HG02840 (cell line): ENCODE data around the gene PLEKHG3.

Source experiments
- ATAC-seq: cut with Tn5 transposase; IDR thresholded peaks from one replicate; pipeline ENCODE4 v1.9.1; 2021; ENCODE audit warnings: mild to moderate bottlenecking, moderate library complexity, moderate number of reproducible peaks; ENCODE audit not compliant: unreplicated experiment, low FRiP score

The PLEKHG3 gene

DNA sequence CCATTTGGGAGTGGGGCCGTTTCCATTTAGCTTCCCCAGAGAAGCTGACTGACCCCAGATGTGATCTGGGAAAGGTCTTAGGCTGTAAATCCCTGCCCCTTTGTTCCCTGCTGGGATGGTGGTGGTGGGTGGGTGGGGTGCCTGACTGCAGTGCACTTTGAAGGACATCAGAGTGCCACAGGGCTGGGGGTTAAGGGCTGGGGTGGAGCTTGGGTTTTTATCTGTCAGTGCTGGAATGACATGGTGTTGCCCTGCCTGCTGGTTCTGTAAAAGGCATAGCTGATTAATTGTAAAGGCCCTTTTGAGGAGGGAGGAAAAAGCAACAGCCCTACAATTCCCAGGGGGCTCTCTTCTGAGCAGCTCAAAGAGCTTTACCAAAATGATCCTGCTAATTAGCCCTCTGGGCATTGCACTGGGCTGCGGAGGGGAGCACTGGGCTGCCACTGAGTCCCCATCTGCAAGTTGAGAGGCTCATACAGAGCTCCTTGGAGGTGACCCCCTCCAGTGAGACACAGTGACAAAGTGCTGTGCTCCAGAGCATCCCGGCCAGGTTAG is 21.1 kb downstream of the PLEKHG3 start:
- ATAC-seq: no peak

DNA sequence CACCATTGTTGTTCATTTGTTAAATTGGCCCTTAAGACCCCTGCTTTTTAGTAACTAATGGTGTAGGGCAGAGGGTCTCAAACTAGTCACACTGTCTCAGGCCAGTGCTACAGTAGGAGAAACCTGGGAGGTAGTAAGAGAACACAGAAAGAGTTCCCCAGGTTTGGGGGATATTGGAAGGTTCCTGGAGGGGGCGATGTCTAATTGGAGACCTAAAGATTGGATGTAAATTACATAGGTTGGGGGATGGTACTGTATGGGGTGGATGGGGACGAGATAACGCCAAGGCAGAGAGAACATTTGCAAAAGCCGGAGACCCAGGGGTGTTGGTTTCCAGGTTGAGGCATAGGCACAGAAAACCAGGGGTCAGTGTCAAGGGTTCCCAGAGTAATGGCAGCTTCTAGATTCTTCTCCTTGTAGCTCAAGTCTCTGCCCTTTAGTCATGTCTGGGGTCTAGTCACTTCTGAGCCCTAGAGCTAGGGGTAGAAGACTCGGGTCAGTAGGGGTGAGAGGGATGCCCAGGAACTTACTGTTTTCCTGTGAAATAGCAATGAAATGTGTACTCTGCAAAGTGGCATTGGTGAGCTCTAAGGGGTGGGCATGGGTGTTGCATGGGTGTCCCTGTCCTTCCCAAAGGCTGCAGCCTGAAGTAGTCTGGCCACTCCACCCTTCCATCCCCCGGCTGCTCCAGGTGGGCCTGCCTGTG is 21.8 kb downstream of the PLEKHG3 start:
- no peak for ATAC-seq

DNA sequence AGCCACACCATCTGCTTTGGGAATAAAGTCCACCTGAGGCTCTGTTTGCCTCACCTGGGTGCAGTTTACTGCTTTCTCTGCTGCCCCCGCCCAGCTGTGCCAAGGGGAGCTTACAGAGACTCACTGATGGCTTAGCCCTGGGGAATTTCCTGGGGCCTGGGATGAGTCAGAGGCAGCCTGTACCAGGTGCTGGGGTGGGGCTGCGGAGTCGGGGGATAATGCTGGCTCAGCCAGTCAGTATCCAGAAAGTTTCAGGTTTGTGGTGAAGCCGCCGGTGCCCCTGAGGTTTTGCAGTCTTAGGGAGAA is 22.3 kb downstream of the PLEKHG3 start:
- no peak for ATAC-seq

DNA sequence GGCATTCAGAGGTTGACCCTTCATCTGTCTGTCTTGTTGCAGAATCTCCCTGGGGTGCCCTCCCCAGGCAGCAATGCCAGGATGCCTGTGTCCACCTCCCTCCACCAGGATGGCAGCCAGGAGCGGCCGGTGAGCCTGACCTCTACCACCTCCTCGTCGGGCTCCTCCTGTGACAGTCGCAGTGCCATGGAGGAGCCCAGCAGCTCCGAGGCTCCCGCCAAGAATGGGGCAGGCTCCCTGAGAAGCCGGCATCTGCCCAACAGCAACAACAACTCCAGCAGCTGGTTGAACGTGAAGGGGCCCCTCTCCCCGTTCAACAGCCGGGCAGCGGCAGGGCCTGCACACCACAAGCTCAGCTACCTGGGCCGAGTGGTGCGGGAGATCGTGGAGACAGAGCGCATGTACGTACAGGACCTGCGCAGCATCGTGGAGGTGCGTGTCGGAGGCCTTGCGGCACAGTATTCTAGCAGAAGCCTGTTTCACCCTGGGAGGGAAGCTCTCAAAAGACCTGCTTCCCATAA is 23.4 kb downstream of the PLEKHG3 start:
- no peak for ATAC-seq

DNA sequence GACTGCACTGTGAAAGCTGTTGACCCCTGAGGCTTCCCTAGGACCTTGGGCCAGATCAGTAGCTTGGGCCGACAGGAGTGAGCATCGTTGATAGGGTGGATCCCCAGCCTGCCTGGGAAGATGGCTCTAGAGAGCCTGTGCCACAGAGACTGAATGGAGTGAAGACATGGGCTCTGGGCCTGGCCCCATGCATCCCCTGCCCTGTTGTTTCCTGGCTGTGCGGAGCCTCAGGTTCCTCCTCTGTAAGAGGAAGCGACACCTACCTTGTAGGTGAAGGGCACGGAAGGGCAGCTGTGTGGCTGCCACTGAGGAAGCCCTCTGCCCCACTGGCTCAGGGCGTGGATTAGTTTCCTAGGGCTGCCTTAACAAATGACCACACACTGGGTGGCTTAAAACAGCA is 23.9 kb downstream of the PLEKHG3 start:
- ATAC-seq: no peak

DNA sequence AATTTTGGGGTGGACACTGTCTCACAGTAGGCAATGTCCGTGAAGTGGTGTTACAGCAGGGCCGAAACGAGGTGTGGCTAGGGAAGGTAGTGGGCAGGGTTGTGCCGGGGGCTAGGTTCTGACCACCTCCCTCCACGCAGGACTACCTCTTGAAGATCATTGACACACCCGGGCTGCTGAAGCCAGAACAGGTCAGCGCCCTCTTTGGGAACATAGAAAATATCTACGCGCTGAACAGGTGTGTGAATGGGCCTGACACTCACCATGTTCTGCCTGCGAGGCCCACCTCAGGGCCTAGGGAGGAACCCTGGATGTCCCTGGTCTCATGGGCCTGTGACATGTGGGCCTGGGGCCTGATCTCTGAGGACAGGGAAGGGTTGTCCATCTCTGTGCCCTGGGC is 24.6 kb downstream of the PLEKHG3 start:
- no peak for ATAC-seq

DNA sequence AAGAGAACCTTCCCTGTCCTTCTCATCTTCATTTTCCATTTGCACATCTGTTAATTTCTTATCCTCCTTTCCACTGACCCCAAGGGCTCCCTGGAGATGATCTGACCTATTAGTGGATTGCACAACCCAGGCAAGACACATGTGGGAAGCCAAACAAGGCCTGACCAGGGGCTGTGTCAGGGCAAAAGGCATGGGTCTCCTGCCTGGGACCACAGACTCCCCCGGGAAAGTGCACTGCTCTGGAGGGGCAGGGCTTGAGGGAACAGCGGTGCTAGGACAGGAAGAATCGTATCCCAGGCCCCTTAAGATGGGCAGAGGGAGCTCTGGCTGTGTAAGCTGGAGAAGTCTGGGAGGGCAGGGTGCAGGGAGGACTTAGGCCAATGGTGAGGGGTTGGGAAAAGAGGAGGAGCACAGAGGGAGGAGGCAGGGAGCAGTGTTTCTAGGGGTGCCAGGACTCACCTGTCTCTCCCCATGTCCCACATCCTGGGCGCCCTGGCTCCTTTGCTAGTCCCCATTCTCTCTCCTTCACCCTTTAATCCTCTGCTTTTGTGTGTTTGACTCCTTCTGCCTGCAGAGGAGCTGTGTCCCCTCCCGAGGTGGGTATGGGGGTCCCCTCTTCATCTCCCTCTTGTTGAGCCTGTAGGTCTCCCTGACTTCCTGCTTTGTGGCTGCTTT is 25.3 kb downstream of the PLEKHG3 start:
- ATAC-seq: no peak

DNA sequence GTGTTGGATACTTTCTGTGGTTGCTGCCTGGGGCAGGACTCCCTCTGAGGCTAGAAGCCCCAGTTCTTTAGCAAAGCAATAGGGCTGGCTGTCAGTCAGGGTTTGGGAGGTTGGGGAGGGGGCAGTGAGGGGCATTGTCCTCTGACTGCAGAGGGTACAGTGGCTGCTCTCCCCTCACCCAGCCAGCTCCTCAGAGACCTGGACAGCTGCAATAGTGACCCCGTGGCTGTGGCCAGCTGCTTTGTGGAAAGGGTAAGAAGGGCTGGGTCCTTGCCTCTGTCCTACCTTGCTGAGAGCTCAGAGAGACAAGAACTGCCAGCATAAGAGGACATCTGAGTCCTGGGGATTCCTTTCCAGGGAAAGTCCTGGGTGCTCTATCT is 25.8 kb downstream of the PLEKHG3 start:
- no peak for ATAC-seq

DNA sequence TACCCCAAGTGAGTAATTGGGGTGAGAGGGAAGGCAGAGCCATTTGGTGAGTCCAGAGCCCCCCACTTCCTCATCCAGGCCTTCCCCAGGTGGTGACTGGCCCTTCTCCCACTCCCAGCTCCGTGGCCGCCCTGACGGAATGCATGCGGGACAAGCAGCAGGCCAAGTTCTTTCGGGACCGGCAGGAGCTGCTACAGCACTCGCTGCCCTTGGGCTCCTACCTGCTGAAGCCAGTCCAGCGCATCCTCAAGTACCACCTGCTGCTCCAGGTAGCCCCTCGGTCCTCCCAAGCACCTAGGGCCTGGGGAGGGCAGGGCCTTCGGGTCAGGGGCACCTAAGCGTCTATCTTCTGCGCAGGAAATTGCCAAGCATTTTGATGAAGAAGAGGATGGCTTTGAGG is 26.5 kb downstream of the PLEKHG3 start:
- ATAC-seq: no peak

DNA sequence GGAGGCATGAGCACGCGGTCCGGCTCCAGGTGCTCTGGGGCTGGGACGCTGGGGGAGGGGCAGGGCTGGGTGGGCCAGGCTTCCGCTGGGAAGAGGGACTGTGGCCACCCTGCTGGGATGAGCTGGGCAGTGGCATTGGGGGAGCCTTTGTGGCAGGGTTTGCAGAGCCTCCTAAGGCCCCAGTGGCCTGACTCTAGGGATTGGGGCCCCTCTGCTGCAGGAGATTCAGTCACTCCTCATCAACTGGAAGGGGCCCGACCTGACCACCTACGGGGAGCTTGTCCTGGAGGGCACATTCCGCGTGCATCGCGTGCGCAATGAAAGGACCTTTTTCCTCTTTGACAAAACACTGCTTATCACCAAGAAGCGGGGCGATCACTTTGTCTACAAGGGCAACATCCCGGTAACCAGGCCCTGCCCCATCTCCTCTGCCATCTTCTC is 26.9 kb downstream of the PLEKHG3 start:
- ATAC-seq: no peak

DNA sequence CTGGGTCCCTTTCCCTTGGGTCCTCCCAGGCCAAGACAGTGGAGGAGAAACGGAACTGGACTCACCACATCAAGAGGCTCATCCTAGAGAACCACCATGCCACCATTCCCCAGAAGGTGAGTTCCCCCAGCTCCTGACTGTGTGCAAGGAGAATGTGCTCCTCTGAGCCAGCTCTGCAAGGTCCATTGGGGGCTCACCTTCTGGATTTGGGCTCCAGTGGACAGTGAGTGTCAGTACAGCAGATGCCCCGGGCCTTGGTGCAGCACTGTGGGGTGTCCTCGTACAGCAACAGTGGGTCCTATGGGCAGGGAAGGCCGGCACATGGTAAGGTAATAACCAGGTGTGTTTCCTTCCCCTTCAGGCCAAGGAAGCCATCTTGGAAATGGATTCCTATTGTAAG is 27.8 kb downstream of the PLEKHG3 start:
- no peak for ATAC-seq

DNA sequence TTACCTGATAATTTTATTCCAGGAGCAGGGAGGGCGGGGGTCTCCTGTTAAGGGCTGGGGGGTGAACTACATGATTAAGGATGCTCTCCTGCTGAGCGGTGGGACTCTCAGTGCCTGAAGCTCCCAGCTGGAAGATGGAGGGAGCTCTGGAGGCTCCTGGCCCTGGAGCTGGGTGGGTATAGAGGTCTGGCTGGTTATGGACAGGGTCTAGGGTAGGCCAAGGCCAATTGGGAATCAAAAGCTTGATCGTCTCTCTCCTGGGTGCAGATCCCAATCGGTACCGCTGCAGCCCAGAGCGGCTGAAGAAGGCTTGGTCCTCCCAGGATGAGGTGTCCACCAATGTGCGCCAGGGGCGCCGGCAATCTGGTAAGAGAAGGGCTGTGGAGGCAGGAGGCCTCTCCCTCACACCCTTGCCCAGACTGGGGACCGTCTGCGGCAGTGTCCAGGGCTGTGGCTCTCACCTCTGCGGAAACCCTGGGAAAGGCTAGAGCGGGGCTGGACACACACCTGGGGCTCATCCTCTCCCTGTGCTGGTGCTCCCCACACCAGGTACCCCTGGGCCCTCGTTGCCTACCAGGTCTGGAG is 28.4 kb downstream of the PLEKHG3 start:
- no peak for ATAC-seq

DNA sequence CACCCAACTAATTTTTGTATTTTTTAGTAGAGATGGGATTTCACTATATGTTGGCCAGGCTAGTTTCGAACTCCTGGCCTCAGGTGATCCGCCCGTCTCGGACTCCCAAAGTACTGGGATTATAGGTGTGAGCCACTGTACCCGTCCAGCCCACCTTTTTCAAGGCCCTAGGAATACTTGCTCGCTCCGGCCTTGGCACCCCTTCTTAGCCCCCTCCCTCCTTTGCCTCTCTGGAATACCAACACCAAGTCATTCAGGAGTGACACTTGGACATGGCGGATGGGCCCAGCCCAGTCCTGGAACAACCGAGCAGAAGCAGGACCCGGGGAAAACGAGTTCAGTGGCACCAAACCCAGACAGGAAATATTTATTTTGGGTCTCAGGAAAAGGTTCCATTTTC is 29.1 kb downstream of the PLEKHG3 start:
- ATAC-seq: no peak

DNA sequence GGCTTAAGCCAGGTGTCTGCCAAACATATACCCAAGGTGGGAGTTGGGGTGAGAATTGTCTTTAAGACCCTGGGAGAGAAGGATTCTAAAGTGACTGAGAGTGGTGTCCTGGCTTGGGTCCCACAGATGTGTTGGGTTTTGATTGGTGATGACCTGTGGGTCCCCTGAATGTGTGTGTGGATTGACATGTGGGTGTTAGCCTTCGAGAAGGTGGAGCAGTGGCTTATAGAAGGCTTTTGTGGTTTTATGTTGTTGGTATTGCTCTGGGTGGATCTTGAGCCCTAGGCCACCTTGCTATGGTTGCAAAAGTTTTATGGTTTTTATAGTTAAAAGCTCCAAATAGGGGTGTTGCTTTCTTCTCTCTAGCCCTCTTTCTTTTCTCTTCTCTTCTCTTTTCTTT is 29.7 kb downstream of the PLEKHG3 start:
- no peak for ATAC-seq

DNA sequence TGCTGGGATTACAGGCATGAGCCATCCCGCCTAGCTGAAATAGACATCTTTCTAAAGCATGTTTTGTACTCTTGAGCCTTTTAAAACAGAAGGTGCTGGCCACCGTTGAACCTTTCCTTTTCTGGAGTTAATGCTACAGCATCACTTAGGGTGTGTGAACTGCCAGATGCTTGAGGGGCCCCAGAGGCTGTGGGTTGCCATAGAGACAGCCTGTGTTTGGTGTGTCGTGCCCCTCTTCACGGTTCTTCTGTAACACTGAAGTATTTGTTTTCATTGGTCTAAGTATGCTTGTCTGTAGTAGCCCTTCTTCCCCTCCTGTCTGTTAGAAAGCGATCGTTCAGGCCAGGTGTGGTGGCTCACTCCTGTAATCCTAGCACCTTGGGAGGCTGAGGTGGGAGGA is 30.8 kb downstream of the PLEKHG3 start:
- ATAC-seq: no peak

DNA sequence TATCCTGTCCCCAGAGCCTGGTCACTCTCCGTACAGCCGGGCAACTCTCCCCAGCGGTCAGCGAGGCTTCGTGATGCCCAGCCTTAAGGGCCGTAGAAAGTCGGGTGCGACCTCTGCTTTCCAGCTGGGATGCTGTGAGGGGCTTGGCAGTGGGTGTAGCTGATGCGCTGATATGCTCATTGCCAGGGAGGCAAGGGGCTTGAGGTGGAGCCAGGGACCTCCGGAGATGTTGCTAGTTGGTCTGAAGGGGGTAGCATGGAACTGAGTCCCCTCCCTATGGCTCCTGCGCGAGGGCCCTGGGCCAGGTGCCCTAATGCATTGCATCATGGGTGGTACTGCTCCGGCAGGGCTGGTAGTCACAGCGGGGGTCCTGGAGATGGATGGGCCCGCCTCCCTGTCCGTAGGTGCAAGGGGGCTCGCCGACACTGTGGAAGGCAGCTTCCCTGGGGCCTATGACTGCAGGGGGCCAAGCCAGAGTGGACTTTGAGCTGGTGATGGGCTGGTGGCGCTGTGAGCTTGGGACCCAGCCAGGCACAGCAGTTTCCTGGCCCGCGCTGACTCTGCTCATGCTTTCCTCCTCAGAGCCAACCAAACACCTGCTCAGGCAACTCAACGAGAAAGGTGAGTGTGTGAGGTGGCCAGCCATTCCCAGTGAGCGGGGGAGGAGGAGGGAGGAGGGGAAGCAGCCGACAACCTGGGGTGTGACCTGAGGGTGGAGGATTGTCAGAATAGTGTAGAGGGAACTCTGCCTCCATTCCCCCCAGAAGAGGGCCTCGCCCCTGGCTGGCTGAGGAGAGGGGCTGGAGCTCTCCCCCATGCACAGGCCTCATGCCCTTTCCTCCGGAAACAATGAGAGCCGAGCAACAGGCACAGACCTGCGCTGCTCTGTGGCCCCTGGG is 32.3 kb downstream of the PLEKHG3 start:
- ATAC-seq: no peak

DNA sequence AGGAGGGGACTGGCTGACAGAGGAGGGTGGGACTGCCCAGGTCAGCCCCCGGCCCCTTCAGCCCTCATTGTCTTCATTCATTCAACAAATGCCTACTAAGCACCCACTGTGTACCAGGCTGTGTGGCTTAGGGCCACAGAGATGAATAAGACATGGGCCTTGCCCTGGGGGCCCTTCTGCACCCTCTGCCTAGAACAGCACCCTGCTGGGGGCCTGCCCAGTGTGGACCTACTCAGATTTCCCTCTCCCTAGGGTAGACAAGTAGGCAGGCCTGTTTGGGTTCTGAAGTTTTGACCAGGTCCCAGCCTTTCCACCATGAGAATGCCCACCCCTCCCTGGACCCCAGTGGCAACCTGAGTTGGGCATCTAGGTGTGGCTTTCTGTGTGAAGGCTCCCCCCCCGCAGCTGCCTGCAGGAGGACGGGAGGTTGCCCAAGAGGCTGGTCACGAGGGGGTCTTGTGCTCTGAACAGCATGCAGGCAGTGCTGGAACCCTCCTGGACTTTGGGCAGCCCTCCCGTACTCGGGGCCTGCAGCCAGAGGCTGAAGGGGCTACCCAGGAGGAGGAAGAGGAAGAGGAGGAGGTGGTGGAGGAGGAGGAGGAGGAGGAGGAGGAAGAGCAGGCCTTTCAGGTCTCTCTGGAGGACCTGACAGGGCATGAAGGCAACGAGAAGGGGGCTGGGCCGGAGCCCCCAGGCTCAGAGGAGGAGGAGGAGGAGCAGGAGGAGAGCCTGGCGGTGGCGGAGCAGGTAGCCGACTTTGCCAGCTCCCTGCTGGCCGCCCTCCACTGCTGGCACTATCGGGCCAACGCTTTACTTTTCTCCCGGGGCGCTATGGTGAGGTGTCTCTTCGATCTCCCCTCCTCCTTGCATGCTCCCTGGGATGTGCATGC is 33.4 kb downstream of the PLEKHG3 start:
- ATAC-seq: no peak

DNA sequence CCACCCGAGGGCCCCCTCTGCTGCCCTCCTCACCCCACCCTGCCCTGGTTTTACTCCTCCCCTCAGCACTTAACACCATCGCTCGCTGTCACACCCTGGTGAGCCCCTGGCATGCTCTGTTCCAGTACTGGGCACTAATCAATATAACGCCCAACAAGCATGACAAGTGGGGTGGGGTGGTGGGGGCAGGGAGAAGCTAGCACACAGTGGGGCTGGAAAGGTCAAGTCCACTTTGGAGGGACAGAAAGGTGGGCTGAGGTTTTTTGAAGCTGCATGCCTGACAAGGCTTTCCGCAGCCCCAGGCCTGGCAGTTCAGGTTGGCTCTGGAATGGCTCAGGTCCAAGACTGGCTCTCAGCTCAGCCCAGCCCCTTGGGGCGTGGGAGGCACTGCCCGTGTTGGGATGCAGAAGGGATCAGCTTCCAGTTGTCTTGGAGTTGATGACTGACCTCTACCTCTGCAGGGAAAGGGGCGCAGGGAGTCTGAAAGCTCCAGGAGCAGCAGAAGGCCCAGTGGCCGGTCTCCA is 34.1 kb downstream of the PLEKHG3 start:
- no peak for ATAC-seq

DNA sequence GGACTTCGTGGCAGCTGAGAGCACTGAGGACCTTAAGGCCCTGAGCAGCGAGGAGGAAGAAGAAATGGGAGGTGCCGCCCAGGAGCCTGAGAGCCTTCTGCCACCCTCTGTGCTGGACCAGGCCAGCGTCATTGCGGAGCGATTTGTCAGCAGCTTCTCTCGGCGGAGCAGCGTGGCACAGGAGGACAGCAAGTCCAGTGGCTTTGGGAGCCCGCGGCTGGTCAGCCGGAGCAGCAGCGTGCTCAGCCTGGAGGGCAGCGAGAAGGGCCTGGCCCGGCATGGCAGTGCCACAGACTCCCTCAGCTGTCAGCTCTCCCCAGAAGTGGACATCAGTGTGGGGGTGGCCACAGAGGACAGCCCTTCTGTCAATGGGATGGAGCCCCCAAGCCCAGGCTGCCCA is 37.0 kb downstream of the PLEKHG3 start:
- ATAC-seq: no peak
